Heart left ventricle (tissue), 16 donors: ENCODE results near the gene TLCD3B. TPM values are rescaled to one million over a fixed set of nuclear protein-coding genes. Genes with fewer than 3 reads are reported as not detected.

Source experiments
- ATAC-seq, 4 donors: fragments of 200-7000 bp; cut with Tn5 transposase; one replicate each; pipeline ENCODE4 v1.9.1; 2020 to 2022; ENCODE audit warnings: moderate library complexity in 4 of 4, mild to moderate bottlenecking in 3 of 4, moderate number of reproducible peaks in 1 of 4
- DNase-seq, 5 donors: peaks; one replicate each; pipeline ENCODE4 v3.0.0-alpha.2; 2020
- H3K27ac ChIP-seq, 12 donors: fragments of 200-600 bp; sonication (generic) in 4 of 12; one replicate each; pipeline versions ENCODE4 v1.5.0 to v1.8.0; 2016 to 2022; ENCODE audit warnings: mild to moderate bottlenecking in 2 of 12
- H3K27me3 ChIP-seq, 9 donors: fragments of 200-600 bp; sonication (generic) in 2 of 9; one replicate each; pipeline versions ENCODE4 v1.5.1 to v1.8.0; 2016 to 2022; ENCODE audit warnings: mild to moderate bottlenecking in 3 of 9
- H3K36me3 ChIP-seq, 9 donors: fragments of 200-600 bp; sonication (generic) in 2 of 9; one replicate each; pipeline versions ENCODE4 v1.5.0 to v1.8.0; 2018 to 2022; ENCODE audit warnings: mild to moderate bottlenecking in 2 of 9
- H3K4me1 ChIP-seq, 12 donors: fragments of 200-600 bp; sonication (generic) in 4 of 12; one replicate each; pipeline versions ENCODE4 v1.5.0 to v1.8.0; 2016 to 2022; ENCODE audit warnings: mild to moderate bottlenecking in 3 of 12
- H3K4me3 ChIP-seq, 12 donors: fragments of 200-600 bp; sonication (generic) in 4 of 12; one replicate each; pipeline versions ENCODE4 v1.5.0 to v1.8.0; 2017 to 2022; ENCODE audit warnings: mild to moderate bottlenecking in 9 of 12, moderate library complexity in 4 of 12
- H3K9me3 ChIP-seq, 12 donors: fragments of 200-600 bp; sonication (generic) in 4 of 12; one replicate each; pipeline versions ENCODE4 v1.5.0 to v1.8.0; 2016 to 2022; ENCODE audit warnings: mild to moderate bottlenecking in 1 of 12
- CTCF ChIP-seq, 12 donors: fragments of 200-600 bp; sonication (generic) in 4 of 12; IDR thresholded peaks; one replicate each; pipeline versions ENCODE4 v1.5.0 to v1.8.0; 2018 to 2022; ENCODE audit warnings: antibody characterized with exemption in 12 of 12, mild to moderate bottlenecking in 5 of 12
- POLR2A ChIP-seq, 2 donors: fragments of 450-650 bp; IDR thresholded peaks; one replicate each; pipeline ENCODE4 v1.6.1; 2017; ENCODE audit warnings: antibody characterized with exemption in 2 of 2, mild to moderate bottlenecking in 2 of 2, moderate library complexity in 2 of 2
- WGBS, 4 donors: extraction: QIAGEN DNeasy Blood & Tissue Kit in 2 of 4; methylation state at CpG; one replicate each; pipeline versions ENCODE4 v1.1.5 to v1.1.7; 2013 to 2018; 5-methylcytosine and 5-hydroxymethylcytosine counted together
- intact Hi-C, 10 donors: fragments of 100-400 bp; cut with DNase I; formaldehyde crosslinking; loops; one replicate each; pipeline versions ENCODE4 v1.11.1 to v1.14.2; 2022
- polyA plus RNA-seq, 2 donors: library from polyadenylated mRNA; stranded (reverse); fragments of 200-250 nt; gene quantifications; one replicate each; pipeline ENCODE4 v1.2.3, GENCODE V29; 2013
- total RNA-seq, 9 donors: library from RNA; depleted of rRNA in 2 of 9; stranded (reverse); fragments of >200 nt in 2 of 9; fragmentation: NEBNext Ultra II Directional in 3 of 9; extraction: Animal tissue kit (Norgen Biotek cat#: 25700) in 3 of 9; gene quantifications; one replicate each; pipeline versions ENCODE4 v1.1.0 to v1.2.4, GENCODE V29; 2016 to 2023
- donor health status: ischemic (EF 13 %, LVEDD 7.1; RV severe dilation, severe dysfunction).
- donor health status: healthy with polysubstance abuse.
- donor health status: DM: no; HTN: yes; CAD: no.
- donor health status: DM: no; HTN: no; CAD: no.
- donor health status: ischemic (EF 25% LVEDD 6.9; RV normal size, moderate dysfunction).
- donor health status: ischemic (EF 25% LVEDD 5.7; RV mildly dilated, moderate dysfunction).
- donor health status: healthy.
- donor health status: DM: yes; HTN: yes; CAD: no.
- donor health status: ischemic (EF 35%, LVEDD 5.7; RV mildly dilated, moderate dysfunction).
- donor health status: nonischemic (EF 11% LVEDD 7.7; RV severe dilation, severe dysfunction).
- donor health status: DM: yes; HTN: yes; CAD: no.
- donor health status: PGD.
- donor health status: ischemic (EF 29% LVEDD 5.4; RV normal size, mild dysfunction).
- donor health status: nonischemic (EF 23%, LVEDD 6.1; RV moderate dilation, normal function).

Gene TLCD3B
- total and polyA plus RNA-seq, 11 donors, result not detected

DNA sequence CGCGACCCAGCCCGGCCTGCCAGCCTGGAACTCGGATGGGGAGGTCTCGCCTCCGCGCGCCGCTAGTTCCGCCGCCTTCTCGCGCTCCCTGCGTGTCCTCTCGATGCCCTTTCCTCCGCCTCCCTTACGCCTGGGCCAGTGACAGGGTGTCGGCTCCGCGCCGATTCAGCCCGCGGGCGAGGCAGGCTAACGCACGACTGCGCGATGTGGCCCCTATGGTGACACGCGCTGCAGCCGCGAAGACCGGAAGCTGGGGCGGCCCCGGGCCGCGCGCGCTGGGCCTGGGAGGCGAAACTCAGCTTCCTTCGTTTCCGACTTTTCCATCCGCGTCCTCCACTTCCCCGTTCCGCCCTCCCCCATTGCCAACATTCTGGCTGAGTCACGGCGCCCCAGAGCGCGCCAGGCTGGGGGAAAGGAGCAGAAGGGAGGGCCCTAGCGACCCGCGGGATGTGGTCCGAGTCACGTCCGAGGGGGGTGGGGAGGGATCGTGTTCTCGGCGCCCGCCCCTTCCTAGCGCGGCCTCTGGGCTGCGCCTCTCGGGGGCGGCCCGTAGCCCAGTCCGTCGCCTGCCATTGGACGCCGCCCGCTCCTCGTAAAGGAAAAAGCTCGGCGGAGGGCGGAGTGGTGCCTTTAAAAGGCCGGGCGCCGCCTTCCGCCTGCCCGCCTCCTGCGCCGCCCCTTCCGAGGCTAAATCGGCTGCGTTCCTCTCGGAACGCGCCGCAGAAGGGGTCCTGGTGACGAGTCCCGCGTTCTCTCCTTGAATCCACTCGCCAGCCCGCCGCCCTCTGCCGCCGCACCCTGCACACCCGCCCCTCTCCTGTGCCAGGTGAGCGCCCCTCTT, 34.3 kb upstream of the TLCD3B start, which contains the start of gene ALDOA:
Gene ALDOA, plus strand, starts transcription at position 659 of the 841 bp plus-strand sequence. CDS start 1,138 bp downstream, outside the sequence.
- peak; percentile 98 to 99 for TF ChIP-seq POLR2A (IDR thresholded peaks at IDR 0.05)
- TF ChIP-seq CTCF (IDR thresholded peaks at IDR 0.05), result peak in 1 of 12 donors; percentile 27
- peak within 1 kb of the TSS; percentile 92 to 100 (median 99) for H3K27ac ChIP-seq
- DNase-seq, result peak; percentile 99
- peak within 1 kb of the TSS; percentile 84 to 99 (median 96) for H3K4me3 ChIP-seq
- intact Hi-C loops, result loop anchor here in 4 of 10 donors (1.0 to 10.0 kb wide), 6 partner anchors 27 to 593 kb away; partner anchors contain the start of genes FBRS (in 1 of the 4), MAPK3 (in 1 of the 4), MAZ (in 1 of the 4) and ZNF768 (in 1 of the 4)
- H3K4me1 ChIP-seq, result peaks cover 0 to 63% (median 55%) of the 10 kb centered on the region in 12 donors
- WGBS, 4 donors, result 0 to 1% (median 0%) methylated on average over 12 to 99 of the region's 99 CpGs
- H3K36me3 ChIP-seq, result peaks cover 0 to 43% (median 36%) of the 10 kb centered on the region in 9 donors
- no peaks in the 10 kb centered on the region for H3K27me3 ChIP-seq
- no peaks in the 10 kb centered on the region for H3K9me3 ChIP-seq
- ATAC-seq, result peak; percentile 87 to 93 (median 90)

GRCh38 chr16:30064729-30065101, 33.6 kb upstream of the TLCD3B start:
- TF ChIP-seq POLR2A (IDR thresholded peaks at IDR 0.05), result peak in 1 of 2 donors; percentile 39
- no peak for TF ChIP-seq CTCF (IDR thresholded peaks at IDR 0.05)
- Histone ChIP-seq H3K27me3 (no peaks in the 10 kb centered on the region), H3K4me1 (peaks cover 0 to 57% (median 50%) of the 10 kb centered on the region in 12 donors), H3K9me3 (no peaks in the 10 kb centered on the region), H3K27ac (peak overlapping the region; percentile 92 to 100 (median 99)), H3K36me3 (peaks cover 0 to 36% (median 30%) of the 10 kb centered on the region in 9 donors), H3K4me3 (peak overlapping the region; percentile 53 to 99 (median 90))
- WGBS, 4 donors, result 0 to 1% (median 0%) methylated on average over 10 to 25 of the region's 25 CpGs
- DNase-seq (peak in 1 of 5 donors; percentile 48), ATAC-seq (peak in 1 of 4 donors; percentile 0)
- intact Hi-C loops, result loop anchor here in 4 of 10 donors (1.0 to 10.0 kb wide), 8 partner anchors 28 to 594 kb away; partner anchors contain the start of genes MAPK3 (in 2 of the 4), FBRS (in 1 of the 4), HIRIP3 (in 1 of the 4) and INO80E (in 1 of the 4)

- H3K9me3 ChIP-seq, result no peaks in the 10 kb centered on the region
- intact Hi-C loops, result loop anchor here in 4 of 10 donors (2.0 to 10.0 kb wide), 6 partner anchors 58 to 595 kb away; partner anchors contain the start of genes MAPK3 (in 2 of the 4), FBRS (in 1 of the 4), HIRIP3 (in 1 of the 4) and INO80E (in 1 of the 4)
- TF ChIP-seq CTCF (IDR thresholded peaks at IDR 0.05), result peak in 9 of 12 donors; percentile 23 to 63 (median 39)
- TF ChIP-seq POLR2A (IDR thresholded peaks at IDR 0.05), result peak in 1 of 2 donors; percentile 58
- ATAC-seq (peak; percentile 34 to 57 (median 55)), DNase-seq (peak; percentile 75 to 91 (median 86))
- peaks cover 0 to 51% (median 44%) of the 10 kb centered on the region in 12 donors for H3K4me1 ChIP-seq
- peaks cover 0 to 30% (median 24%) of the 10 kb centered on the region in 9 donors for H3K36me3 ChIP-seq
- H3K27me3 ChIP-seq, result no peaks in the 10 kb centered on the region
- H3K4me3 ChIP-seq, result peak overlapping the region; percentile 53 to 99 (median 90)
- peak overlapping the region; percentile 92 to 100 (median 99) for H3K27ac ChIP-seq
- 6 to 15% (median 8%) methylated on average over 15 to 27 of the region's 27 CpGs for WGBS, 4 donors
Observed at GRCh38 chr16:30063893-30064728, 33.0 kb upstream of the TLCD3B start.
